HEK293 (cell line): Measurements from ENCODE around the gene SAMD11.
A peak's percentile ranks its signal among the peaks of the same experiment; 100 is the strongest.

Experiments
- HIC1 ChIP-seq: fragments of 450-650 bp; formaldehyde crosslinking; IDR thresholded peaks from 2 replicates; pipeline ENCODE4 v1.5.1; 2016; ENCODE audit warnings: missing biosample characterization, missing genetic modification characterization
- HOXA7 ChIP-seq: sonication (generic); formaldehyde crosslinking; IDR thresholded peaks from 2 replicates; pipeline ENCODE4 v1.8.1; 2022; ENCODE audit warnings: missing genetic modification reagents, borderline replicate concordance
- INSM2 ChIP-seq: fragments of 450-650 bp; formaldehyde crosslinking; IDR thresholded peaks from 2 replicates; pipeline ENCODE4 v1.5.1; 2016; ENCODE audit warnings: missing biosample characterization, missing genetic modification characterization
- OVOL3 ChIP-seq: fragments of 450-650 bp; formaldehyde crosslinking; IDR thresholded peaks from 2 replicates; pipeline ENCODE4 v1.5.1; 2016; ENCODE audit warnings: missing biosample characterization, missing genetic modification characterization
- PRDM6 ChIP-seq: fragments of 450-650 bp; formaldehyde crosslinking; IDR thresholded peaks from 2 replicates; pipeline ENCODE4 v1.5.1; 2017; ENCODE audit warnings: missing biosample characterization, missing genetic modification characterization
- YY2 ChIP-seq: fragments of 450-650 bp; formaldehyde crosslinking; IDR thresholded peaks from 2 replicates; pipeline ENCODE4 v1.5.1; 2016; ENCODE audit warnings: missing biosample characterization, missing genetic modification characterization
- ZBTB10 ChIP-seq: fragments of 450-650 bp; formaldehyde crosslinking; IDR thresholded peaks from 2 replicates; pipeline ENCODE4 v1.5.1; 2016; ENCODE audit warnings: missing biosample characterization, missing genetic modification characterization
- ZBTB17 ChIP-seq: fragments of 450-650 bp; formaldehyde crosslinking; IDR thresholded peaks from 2 replicates; pipeline ENCODE4 v1.5.1; 2016; ENCODE audit warnings: missing biosample characterization, missing genetic modification characterization
- ZNF114 ChIP-seq: fragments of 450-650 bp; formaldehyde crosslinking; IDR thresholded peaks from 2 replicates; pipeline ENCODE4 v1.5.0; 2017; ENCODE audit warnings: missing biosample characterization, missing genetic modification characterization
- ZNF121 ChIP-seq: fragments of 450-650 bp; formaldehyde crosslinking; IDR thresholded peaks from 2 replicates; pipeline ENCODE4 v1.5.1; 2016; ENCODE audit warnings: missing biosample characterization, missing genetic modification characterization
- ZNF157 ChIP-seq: fragments of 450-650 bp; formaldehyde crosslinking; IDR thresholded peaks from 2 replicates; pipeline ENCODE4 v1.5.1; 2016; ENCODE audit warnings: missing biosample characterization, missing genetic modification characterization
- ZNF174 ChIP-seq: fragments of 450-650 bp; formaldehyde crosslinking; IDR thresholded peaks from 2 replicates; pipeline ENCODE4 v1.5.0; 2017; ENCODE audit warnings: missing biosample characterization, mild to moderate bottlenecking, missing genetic modification characterization
- ZNF19 ChIP-seq: fragments of 450-650 bp; formaldehyde crosslinking; IDR thresholded peaks from 2 replicates; pipeline ENCODE4; 2016; ENCODE audit warnings: missing biosample characterization, missing genetic modification characterization, low read depth
- ZNF221 ChIP-seq: fragments of 450-650 bp; formaldehyde crosslinking; IDR thresholded peaks from 2 replicates; pipeline ENCODE4 v1.5.1; 2017; ENCODE audit warnings: missing biosample characterization, missing genetic modification characterization, borderline replicate concordance
- ZNF280D ChIP-seq: fragments of 450-650 bp; formaldehyde crosslinking; IDR thresholded peaks from 2 replicates; pipeline ENCODE4 v1.5.1; 2016; ENCODE audit warnings: missing biosample characterization, missing genetic modification characterization
- ZNF335 ChIP-seq: fragments of 450-650 bp; formaldehyde crosslinking; conservative IDR thresholded peaks from 2 replicates; pipeline ENCODE4 v1.5.1; 2016; ENCODE audit warnings: missing biosample characterization, missing genetic modification characterization
- ZNF362 ChIP-seq: fragments of 450-650 bp; formaldehyde crosslinking; IDR thresholded peaks from 2 replicates; pipeline ENCODE4 v1.5.1; 2016; ENCODE audit warnings: missing biosample characterization, missing genetic modification characterization
- ZNF423 ChIP-seq: fragments of 450-650 bp; formaldehyde crosslinking; IDR thresholded peaks from 2 replicates; pipeline ENCODE4 v1.5.1; 2016; ENCODE audit warnings: missing biosample characterization, missing genetic modification characterization
- ZNF513 ChIP-seq: fragments of 450-650 bp; IDR thresholded peaks from 2 replicates; pipeline ENCODE4 v1.5.1; 2018; ENCODE audit warnings: missing biosample characterization, missing genetic modification characterization
- ZNF600 ChIP-seq: fragments of 450-650 bp; formaldehyde crosslinking; IDR thresholded peaks from 2 replicates; pipeline ENCODE4 v1.5.1; 2016; ENCODE audit warnings: missing biosample characterization, missing genetic modification characterization
- ZNF654 ChIP-seq: fragments of 450-650 bp; formaldehyde crosslinking; IDR thresholded peaks from 2 replicates; pipeline ENCODE4 v1.5.1; 2016; ENCODE audit warnings: low read depth, missing biosample characterization, missing genetic modification characterization
- ZNF837 ChIP-seq: fragments of 450-650 bp; formaldehyde crosslinking; IDR thresholded peaks from 2 replicates; pipeline ENCODE4 v1.5.1; 2016; ENCODE audit warnings: missing biosample characterization, missing genetic modification characterization
- ZSCAN18 ChIP-seq: fragments of 450-650 bp; formaldehyde crosslinking; IDR thresholded peaks from 2 replicates; pipeline ENCODE4 v1.5.1; 2016; ENCODE audit warnings: missing biosample characterization, missing genetic modification characterization

SAMD11 gene

GRCh38 chr1:931380-932172, 7.9 kb downstream of the SAMD11 start (continued):
- TF ChIP-seq HIC1 (tag by site-specific recombination), result 0 out of 2 replicates have a peak, but pooled peaks have one; percentile 57
- peak; percentile 63 for TF ChIP-seq ZBTB17 (tag by site-specific recombination)
- TF ChIP-seq ZNF114 (tag by site-specific recombination), result no peak
- no peak for TF ChIP-seq ZNF174 (tag by site-specific recombination)
- no peak for TF ChIP-seq ZNF654 (tag by site-specific recombination)
- no peak; the same call in 1 of the 2 replicates for TF ChIP-seq ZBTB10 (tag by site-specific recombination)
- peak; percentile 78 for TF ChIP-seq ZNF600
- peak; percentile 70; the same call in 1 of the 2 replicates for TF ChIP-seq ZNF121
- TF ChIP-seq INSM2 (tag by site-specific recombination), result no peak
- TF ChIP-seq ZSCAN18 (tag by site-specific recombination), result 0 out of 2 replicates have a peak, but pooled peaks have one; percentile 50
- TF ChIP-seq PRDM6 (tag by site-specific recombination), result peak; percentile 70; the same call in 1 of the 2 replicates
- no peak for TF ChIP-seq YY2 (tag by site-specific recombination)
- peak; percentile 84 for TF ChIP-seq ZNF335 (tag by site-specific recombination)
- TF ChIP-seq ZNF513, result no peak
- TF ChIP-seq ZNF19, result no peak
- no peak for TF ChIP-seq HOXA7
- TF ChIP-seq ZNF221 (tag by site-specific recombination), result peak; percentile 16; the same call in 1 of the 2 replicates
- peak; percentile 67; the same call in 1 of the 2 replicates for TF ChIP-seq ZNF423 (tag by site-specific recombination)
- no peak for TF ChIP-seq OVOL3 (tag by site-specific recombination)
- TF ChIP-seq ZNF280D (tag by site-specific recombination), result no peak
- TF ChIP-seq ZNF157 (tag by site-specific recombination), result no peak
- no peak for TF ChIP-seq ZNF837 (tag by site-specific recombination)
- TF ChIP-seq ZNF362 (tag by site-specific recombination), result no peak
